PC-3 (cell line): ENCODE results near the gene VSIG10. TPM values are rescaled to one million over a fixed set of nuclear protein-coding genes. Genes with fewer than 3 reads are reported as not detected.

ENCODE experiments used
- ATAC-seq: fragments of 200-7000 bp; cut with Tn5 transposase; 2 replicates; pipeline ENCODE4 v1.9.1; 2020; ENCODE audit warnings: mild to moderate bottlenecking, moderate library complexity
- BruUV-seq: library from RNA; stranded (reverse); fragments of 400-500 nt; replicated peaks from 2 replicates; lab custom pipeline; 2021; lab: Mats Ljungman, UMichigan
- CTCF ChIA-PET: fragments of 300-600 bp; sonication (Branson Sonifier 250); formaldehyde crosslinking; loops from one replicate; lab custom pipeline; 2022; ENCODE audit warnings: antibody characterized with exemption; lab: Charles Lee
- POLR2A ChIA-PET: fragments of 300-600 bp; sonication (Branson Sonifier 250); formaldehyde crosslinking; loops from one replicate; lab custom pipeline; 2022; ENCODE audit warnings: antibody characterized with exemption; ENCODE audit not compliant: unreplicated experiment; lab: Charles Lee
- DNase-seq: peaks from one replicate; pipeline ENCODE4 v3.0.0-alpha.2; 2015
- H2AFZ ChIP-seq: fragments of 300-600 bp; sonication (generic); 2 replicates; pipeline ENCODE4 v1.6.0; 2016; ENCODE audit warnings: antibody characterized with exemption, low read length
- H3F3A ChIP-seq: fragments of 300-600 bp; sonication (generic); one replicate; pipeline ENCODE4 v1.6.0; 2017; ENCODE audit warnings: antibody characterized with exemption, low read length, control low read depth, mild to moderate bottlenecking; ENCODE audit not compliant: unreplicated experiment
- H3K27ac ChIP-seq: fragments of 300-600 bp; sonication (generic); 2 replicates; pipeline ENCODE4 v1.5.1; 2016; ENCODE audit warnings: mild to moderate bottlenecking, low read length
- H3K27me3 ChIP-seq: fragments of 300-600 bp; sonication (generic); 2 replicates; pipeline ENCODE4 v1.6.1; 2016; ENCODE audit warnings: low read length, mixed read lengths
- H3K36me3 ChIP-seq: fragments of 300-600 bp; sonication (generic); 2 replicates; pipeline ENCODE4 v1.6.1; 2016; ENCODE audit warnings: low read depth, mixed run types, low read length, mixed read lengths
- H3K4me1 ChIP-seq: fragments of 300-600 bp; sonication (generic); 2 replicates; pipeline ENCODE4 v1.5.1; 2016; ENCODE audit warnings: low read length; ENCODE audit not compliant: insufficient read depth
- H3K4me2 ChIP-seq: fragments of 300-600 bp; sonication (generic); 2 replicates; pipeline ENCODE4 v1.6.0; 2016; ENCODE audit warnings: low read length
- H3K4me3 ChIP-seq: fragments of 300-600 bp; sonication (generic); 2 replicates; pipeline ENCODE4 v1.5.1; 2016; ENCODE audit warnings: mild to moderate bottlenecking, low read length, mixed read lengths
- H3K79me2 ChIP-seq: fragments of 300-600 bp; sonication (generic); 2 replicates; pipeline ENCODE4 v1.6.1; 2017; ENCODE audit warnings: low read length, mixed read lengths
- H3K9ac ChIP-seq: fragments of 300-600 bp; sonication (generic); 2 replicates; pipeline ENCODE4 v1.6.0; 2016; ENCODE audit warnings: mild to moderate bottlenecking, low read length
- H3K9me2 ChIP-seq: fragments of 300-600 bp; sonication (generic); replicated peaks from 2 replicates; pipeline ENCODE4 v1.6.1; 2016; ENCODE audit warnings: mixed run types, low read length, mixed read lengths
- H3K9me3 ChIP-seq: fragments of 300-600 bp; sonication (generic); 2 replicates; pipeline ENCODE4 v1.6.1; 2016; ENCODE audit warnings: low read length, mixed read lengths
- H4K20me1 ChIP-seq: fragments of 300-600 bp; sonication (generic); 2 replicates; pipeline ENCODE4 v1.6.1; 2016; ENCODE audit warnings: low read length, mixed read lengths
- CTCF ChIP-seq: fragments of 300-600 bp; sonication (generic); conservative IDR thresholded peaks from 2 replicates; pipeline ENCODE4 v1.5.1; 2017; ENCODE audit warnings: antibody characterized with exemption, low read depth, mild to moderate bottlenecking, low read length
- EZH2 ChIP-seq: fragments of 300-600 bp; sonication (generic); IDR thresholded peaks from one replicate; pipeline ENCODE4 v1.6.1; 2017; ENCODE audit warnings: antibody characterized with exemption, mild to moderate bottlenecking, low read length; ENCODE audit not compliant: unreplicated experiment
- EZH2phosphoT487 ChIP-seq: fragments of 300-600 bp; sonication (generic); IDR thresholded peaks from 2 replicates; pipeline ENCODE4 v1.6.1; 2018; ENCODE audit warnings: mild to moderate bottlenecking, antibody characterized with exemption, low read length, borderline replicate concordance
- intact Hi-C: fragments of 100-400 bp; cut with micrococcal nuclease; formaldehyde crosslinking; loops from 2 replicates; pipeline ENCODE4 v1.9.0; 2023
- total RNA-seq: library from RNA; depleted of rRNA; stranded (reverse); fragments of >200 nt; gene quantifications from 2 replicates; pipeline ENCODE4 v1.2.3, GENCODE V29; 2014

The VSIG10 gene
- total RNA-seq, 1 experiment from 2014 or later: 60.8 TPM

GRCh38 chr12:118126119-118126757 is 22.4 kb upstream of the VSIG10 start:
- Histone ChIP-seq H3K36me3 (no peaks in the 10 kb centered on the region), H2AFZ (no peak overlapping the region), H3K4me2 (no peak overlapping the region), H3K4me1 (0 out of 2 replicates have a peak, but pooled peaks cover under 1% of the 10 kb centered on the region), H3K9me3 (no peaks in the 10 kb centered on the region), H3K27me3 (no peaks in the 10 kb centered on the region), H3K4me3 (no peak overlapping the region), H3K27ac (no peak overlapping the region), H3K9ac (no peak overlapping the region), H3K9me2 (no peaks in the 10 kb centered on the region), H3K79me2 (no peaks in the 10 kb centered on the region), H4K20me1 (no peaks in the 10 kb centered on the region), H3F3A (no peaks in the 10 kb centered on the region)
- DNase-seq: no peak
- CTCF ChIA-PET: no interaction called here
- TF ChIP-seq EZH2: no peak
- no peak for TF ChIP-seq CTCF
- TF ChIP-seq EZH2phosphoT487: no peak
- no TSS peak for BruUV-seq
- intact Hi-C loops: no loop called here
- POLR2A ChIA-PET: no interaction called here
- ATAC-seq: no peak

GRCh38 chr12:118125743-118126118 is 21.9 kb upstream of the VSIG10 start:
- no peak for DNase-seq
- Histone ChIP-seq H3K9me2 (no peaks in the 10 kb centered on the region), H3K4me3 (no peak overlapping the region), H3K79me2 (no peaks in the 10 kb centered on the region), H3K27ac (no peak overlapping the region), H4K20me1 (no peaks in the 10 kb centered on the region), H3K36me3 (no peaks in the 10 kb centered on the region), H3K9ac (no peak overlapping the region), H3K4me1 (peaks cover 4% of the 10 kb centered on the region; the same call in 1 of the 2 replicates), H3K27me3 (no peaks in the 10 kb centered on the region), H3K4me2 (no peak overlapping the region), H2AFZ (no peak overlapping the region), H3K9me3 (no peaks in the 10 kb centered on the region), H3F3A (no peaks in the 10 kb centered on the region)
- ChIA-PET POLR2A (no interaction called here), CTCF (no interaction called here)
- no peak for TF ChIP-seq EZH2
- TF ChIP-seq CTCF: no peak
- TF ChIP-seq EZH2phosphoT487: no peak
- no TSS peak for BruUV-seq
- intact Hi-C loops: no loop called here
- ATAC-seq: no peak

GRCh38 chr12:118124333-118124874 is 20.6 kb upstream of the VSIG10 start:
- H3K9me3 ChIP-seq: no peaks in the 10 kb centered on the region
- no peak overlapping the region for H3K9ac ChIP-seq
- BruUV-seq: no TSS peak
- H3K9me2 ChIP-seq: no peaks in the 10 kb centered on the region
- no peaks in the 10 kb centered on the region for H3K27me3 ChIP-seq
- TF ChIP-seq CTCF (no peak), EZH2phosphoT487 (no peak), EZH2 (no peak)
- H3K4me2 ChIP-seq: no peak overlapping the region
- H3K79me2 ChIP-seq: no peaks in the 10 kb centered on the region
- no peaks in the 10 kb centered on the region for H4K20me1 ChIP-seq
- H3K4me1 ChIP-seq: peaks cover 8% of the 10 kb centered on the region; the same call in 1 of the 2 replicates
- ChIA-PET POLR2A (interaction anchor here (0.7 kb wide), 1 partner anchor 245 kb away, joined by 5 read pairs; no protein-coding TSS in a partner anchor), CTCF (interaction anchor here (0.6 kb wide), 1 partner anchor 1866 kb away, joined by 5 read pairs; no protein-coding TSS in a partner anchor)
- no peaks in the 10 kb centered on the region for H3K36me3 ChIP-seq
- ATAC-seq (no peak), DNase-seq (no peak)
- intact Hi-C loops: no loop called here
- no peak overlapping the region for H2AFZ ChIP-seq
- H3K27ac ChIP-seq: no peak overlapping the region
- no peak overlapping the region for H3K4me3 ChIP-seq
- no peaks in the 10 kb centered on the region for H3F3A ChIP-seq
